Kidney (tissue), 14 donors: ENCODE data around the gene XAB2. TPM values are rescaled to one million over a fixed set of nuclear protein-coding genes. Genes with fewer than 3 reads are reported as not detected.

Experiments
- DNase-seq, 5 donors: peaks; one replicate each; pipeline ENCODE4 v3.0.0-alpha.2; 2013 to 2020
- FAIRE-seq: peaks from 2 replicates; lab custom pipeline; 2012; peaks lifted over from hg19 to GRCh38; lab: Jason Lieb, UNC
- H3K27ac ChIP-seq, 2 donors: one replicate each; pipeline ENCODE4 v1.7.0; 2013; ENCODE audit warnings: low read depth in 2 of 2, low read length in 2 of 2, inconsistent platforms in 1 of 2
- H3K27me3 ChIP-seq: one replicate; pipeline ENCODE4 v1.7.1; 2013; ENCODE audit warnings: low read length, inconsistent platforms; ENCODE audit not compliant: control insufficient read depth, insufficient read depth
- H3K36me3 ChIP-seq, 3 donors: one replicate each; pipeline versions ENCODE4 v1.7.0 to v1.7.1; 2013; ENCODE audit warnings: low read length in 3 of 3, control low read depth in 1 of 3, inconsistent platforms in 1 of 3; ENCODE audit not compliant: insufficient read depth in 3 of 3, control insufficient read depth in 2 of 3
- H3K4me1 ChIP-seq, 3 donors: one replicate each; pipeline versions ENCODE4 v1.7.0 to v1.7.1; 2013; ENCODE audit warnings: low read length in 3 of 3, inconsistent platforms in 1 of 3, low read depth in 1 of 3; ENCODE audit not compliant: control insufficient read depth in 2 of 3, insufficient read depth in 2 of 3
- H3K4me3 ChIP-seq, 3 donors: one replicate each; pipeline versions ENCODE4 v1.7.0 to v1.8.1; 2013; ENCODE audit warnings: low read length in 3 of 3, control low read depth in 1 of 3, inconsistent platforms in 1 of 3
- H3K9ac ChIP-seq, 3 donors: one replicate each; pipeline versions ENCODE4 v1.7.0 to v1.7.1; 2013; ENCODE audit warnings: low read length in 3 of 3, control low read depth in 1 of 3, inconsistent platforms in 1 of 3
- H3K9me3 ChIP-seq, 3 donors: one replicate each; pipeline versions ENCODE4 v1.7.0 to v1.7.1; 2013; ENCODE audit warnings: low read length in 3 of 3, control low read depth in 1 of 3, inconsistent platforms in 1 of 3; ENCODE audit not compliant: control insufficient read depth in 2 of 3, insufficient read depth in 1 of 3
- intact Hi-C: fragments of 100-400 bp; cut with DNase I; formaldehyde crosslinking; loops from one replicate; pipeline ENCODE4 v1.11.1; 2022
- polyA plus RNA-seq: library from polyadenylated mRNA; stranded (reverse); fragments of 350-450 nt; fragmentation: Illumina TruSeq; extraction: RNeasy Lipid Tissue Mini Kit (QIAGEN cat#74804); gene quantifications from one replicate; pipeline ENCODE4 v1.2.3, GENCODE V29; 2014; ENCODE audit warnings: low read depth, low replicate concordance; ENCODE audit not compliant: insufficient read depth
- total RNA-seq: library from RNA; stranded (reverse); fragmentation: NEBNext Ultra II Directional; extraction: Animal tissue kit (Norgen Biotek cat#: 25700); gene quantifications from one replicate; pipeline ENCODE4 v1.2.1, GENCODE V29; 2021
- TF ChIP-seq, protein P1 (sequence below): IDR thresholded peaks from 3 replicates; pipeline ENCODE4 v1.5.1; 2012; ENCODE audit warnings: mild to moderate bottlenecking, moderate library complexity, borderline replicate concordance; ENCODE audit not compliant: insufficient read depth; ENCODE audit errors: extremely low read depth
- donor health status: control.
- donor health status: control.
- donor health status: control.
- donor health status: control.
- donor health status: control.
- donor health status: DM: yes; HTN: yes; CAD: no.
- donor health status: Normal renal cell carcinoma (clear cell type).

Gene XAB2
- total and polyA plus RNA-seq, 2 donors from 2014 or later, result 34.2 to 44.4 TPM

GRCh38 chr19:7670790-7671189 lies 41.4 kb upstream of the XAB2 start:
- no peak for DNase-seq
- intact Hi-C loops, result no loop called here
- Histone ChIP-seq H3K27ac (no peak overlapping the region), H3K9ac (no peak overlapping the region), H3K27me3 (peaks cover 2% of the 10 kb centered on the region), H3K4me3 (no peak overlapping the region), H3K4me1 (no peaks in the 10 kb centered on the region), H3K9me3 (peaks cover 0 to 4% (median 0%) of the 10 kb centered on the region in 3 donors), H3K36me3 (no peaks in the 10 kb centered on the region)
- FAIRE-seq, result no peak
- TF ChIP-seq, protein P1, sequence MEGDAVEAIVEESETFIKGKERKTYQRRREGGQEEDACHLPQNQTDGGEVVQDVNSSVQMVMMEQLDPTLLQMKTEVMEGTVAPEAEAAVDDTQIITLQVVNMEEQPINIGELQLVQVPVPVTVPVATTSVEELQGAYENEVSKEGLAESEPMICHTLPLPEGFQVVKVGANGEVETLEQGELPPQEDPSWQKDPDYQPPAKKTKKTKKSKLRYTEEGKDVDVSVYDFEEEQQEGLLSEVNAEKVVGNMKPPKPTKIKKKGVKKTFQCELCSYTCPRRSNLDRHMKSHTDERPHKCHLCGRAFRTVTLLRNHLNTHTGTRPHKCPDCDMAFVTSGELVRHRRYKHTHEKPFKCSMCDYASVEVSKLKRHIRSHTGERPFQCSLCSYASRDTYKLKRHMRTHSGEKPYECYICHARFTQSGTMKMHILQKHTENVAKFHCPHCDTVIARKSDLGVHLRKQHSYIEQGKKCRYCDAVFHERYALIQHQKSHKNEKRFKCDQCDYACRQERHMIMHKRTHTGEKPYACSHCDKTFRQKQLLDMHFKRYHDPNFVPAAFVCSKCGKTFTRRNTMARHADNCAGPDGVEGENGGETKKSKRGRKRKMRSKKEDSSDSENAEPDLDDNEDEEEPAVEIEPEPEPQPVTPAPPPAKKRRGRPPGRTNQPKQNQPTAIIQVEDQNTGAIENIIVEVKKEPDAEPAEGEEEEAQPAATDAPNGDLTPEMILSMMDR, result no peak

DNA sequence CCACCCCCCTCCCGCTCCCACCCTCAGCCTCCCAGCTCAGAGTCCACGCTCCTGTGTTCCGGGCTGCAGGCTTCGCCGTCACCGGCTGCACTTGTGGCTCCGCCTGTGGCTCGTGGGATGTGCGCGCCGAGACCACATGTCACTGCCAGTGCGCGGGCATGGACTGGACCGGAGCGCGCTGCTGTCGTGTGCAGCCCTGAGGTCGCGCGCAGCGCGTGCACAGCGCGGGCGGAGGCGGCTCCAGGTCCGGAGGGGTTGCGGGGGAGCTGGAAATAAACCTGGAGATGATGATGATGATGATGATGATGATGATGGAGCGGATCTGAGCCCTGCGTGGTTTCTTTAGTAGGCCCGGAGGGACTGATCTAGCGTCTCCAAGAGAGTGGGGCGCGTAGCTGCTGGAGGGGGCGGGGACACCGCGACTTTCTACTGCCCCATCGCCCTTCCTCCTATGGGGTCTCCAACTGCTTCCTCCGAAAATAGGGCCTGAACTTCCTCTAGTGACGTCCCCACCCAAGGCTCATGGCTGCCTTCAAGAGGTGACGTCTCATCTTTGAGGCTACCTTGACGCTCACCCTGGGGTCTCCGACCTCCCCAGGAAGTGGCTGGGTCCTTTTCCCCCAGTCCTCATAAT lies 40.9 kb upstream of the XAB2 start:
- Histone ChIP-seq H3K4me3 (no peak overlapping the region), H3K27ac (no peak overlapping the region), H3K9ac (no peak overlapping the region), H3K9me3 (peaks cover 0 to 4% (median 0%) of the 10 kb centered on the region in 3 donors), H3K36me3 (no peaks in the 10 kb centered on the region), H3K4me1 (no peaks in the 10 kb centered on the region), H3K27me3 (peaks cover 2% of the 10 kb centered on the region)
- peak in 4 of 5 donors; percentile 49 to 73 (median 67) for DNase-seq
- TF ChIP-seq, protein P1, result no peak
- FAIRE-seq, result no peak
- intact Hi-C loops, result no loop called here

DNA sequence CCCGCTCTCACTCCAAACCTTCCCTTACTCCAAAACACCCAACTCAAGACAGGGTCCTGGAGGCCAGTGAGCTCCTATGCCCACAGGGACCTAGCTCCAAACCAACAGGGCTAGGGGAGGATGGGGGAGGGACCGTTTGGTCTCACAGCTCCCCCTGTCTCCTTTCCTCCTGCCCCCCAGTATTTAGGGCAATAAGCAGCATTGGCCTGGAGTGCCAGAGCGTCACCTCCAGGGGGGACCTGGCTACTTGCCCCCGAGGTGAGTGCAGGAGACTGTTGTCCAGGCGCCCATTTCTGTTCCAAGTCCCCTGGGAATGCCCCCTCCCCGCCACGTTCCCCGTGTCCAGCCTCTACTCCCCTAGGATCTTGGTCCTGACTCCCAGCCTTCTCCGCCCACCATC lies 40.3 kb upstream of the XAB2 start:
- intact Hi-C loops, result no loop called here
- FAIRE-seq, result no peak
- H3K4me3 ChIP-seq, result no peak overlapping the region

More for the DNA sequence above, 40.3 kb upstream of the XAB2 start:
- Histone ChIP-seq H3K9ac (no peak overlapping the region), H3K27ac (no peak overlapping the region), H3K27me3 (peaks cover 2% of the 10 kb centered on the region), H3K9me3 (peaks cover 0 to 4% (median 0%) of the 10 kb centered on the region in 3 donors), H3K36me3 (no peaks in the 10 kb centered on the region), H3K4me1 (no peaks in the 10 kb centered on the region)
- DNase-seq, result no peak
- TF ChIP-seq, protein P1, result no peak
